GM11168 (cell line): ENCODE data around the gene MRPS6.

Source experiments
- in situ Hi-C: fragments of 300-500 bp; cut with MboI; formaldehyde crosslinking; loops from one replicate; pipeline ENCODE4 v1.12.0; 2022; ENCODE audit warnings: low sequenced_read_pairs; ENCODE audit not compliant: unreplicated experiment

MRPS6 gene

DNA sequence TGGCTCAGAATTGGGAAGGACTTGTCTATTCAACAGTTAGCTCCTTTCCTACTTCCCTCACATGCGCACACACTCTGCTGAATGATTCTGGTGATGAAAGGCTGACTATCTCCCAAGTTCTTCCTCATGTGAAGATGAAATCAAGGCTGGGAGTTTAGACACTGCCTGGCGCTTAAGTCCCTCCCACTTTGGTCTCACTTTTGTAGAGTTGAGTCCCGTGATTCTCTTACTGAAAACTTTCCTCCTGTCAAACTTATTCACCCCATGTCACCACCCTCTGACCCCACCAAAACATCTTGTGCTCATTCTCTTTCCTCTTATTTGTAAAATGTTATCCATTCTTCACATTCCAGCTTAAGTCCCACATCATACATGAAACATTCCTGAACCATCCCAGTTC lies 8.4 kb upstream of the MRPS6 start:
- in situ Hi-C loops, result no loop called here

- in situ Hi-C loops, result no loop called here
Observed at GRCh38 chr21:34071683-34072082, 1.7 kb upstream of the MRPS6 start.

GRCh38 chr21:34072145-34073031 lies 990 bp upstream of the MRPS6 start:
- in situ Hi-C loops, result no loop called here

GRCh38 chr21:34073749-34074282 lies 438 bp downstream of the MRPS6 start:
- in situ Hi-C loops, result no loop called here

GRCh38 chr21:34074283-34075090 lies 1.1 kb downstream of the MRPS6 start:
- in situ Hi-C loops, result no loop called here

DNA sequence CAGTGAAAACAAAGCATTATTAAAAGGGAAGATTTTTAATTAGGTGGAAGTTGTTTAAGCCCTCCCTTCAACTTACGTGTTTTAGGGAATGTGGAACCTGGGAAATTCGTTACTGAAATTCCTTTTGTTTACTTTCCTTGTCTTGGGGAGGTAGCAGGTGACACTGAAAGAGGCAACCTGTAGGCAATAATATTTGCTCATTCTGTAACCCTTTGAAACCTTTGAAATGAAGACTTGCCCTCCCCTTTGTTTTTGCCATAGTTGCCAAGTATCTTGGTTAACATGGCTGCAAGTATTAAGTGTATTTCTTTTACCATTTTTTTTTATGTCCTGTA lies 1.7 kb downstream of the MRPS6 start:
- in situ Hi-C loops, result no loop called here

- in situ Hi-C loops, result no loop called here
Observed at GRCh38 chr21:34075760-34076660, 2.6 kb downstream of the MRPS6 start.

- in situ Hi-C loops, result no loop called here
Observed at GRCh38 chr21:34076835-34077234, 3.5 kb downstream of the MRPS6 start.

- in situ Hi-C loops, result no loop called here
Observed at GRCh38 chr21:34077888-34078287, 4.5 kb downstream of the MRPS6 start.

DNA sequence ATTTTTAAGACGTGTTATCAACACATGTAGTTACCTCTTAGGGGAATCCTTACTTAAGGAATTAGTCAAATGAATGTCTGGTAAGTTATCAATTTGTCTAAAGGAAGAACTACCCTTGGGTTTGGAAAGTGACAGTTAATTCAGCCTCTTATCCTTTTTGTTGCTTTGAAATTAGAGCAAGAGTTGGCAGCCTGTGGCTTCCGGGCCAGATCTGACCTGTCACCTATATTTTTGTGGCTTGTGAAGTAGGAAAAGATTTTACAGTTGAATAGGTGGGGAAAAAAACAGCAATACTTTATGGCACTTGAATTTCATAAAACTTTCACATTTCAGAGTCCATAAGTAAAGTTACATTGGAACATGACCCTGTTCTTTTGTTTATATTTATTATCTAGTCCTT lies 5.5 kb downstream of the MRPS6 start:
- in situ Hi-C loops, result no loop called here

DNA sequence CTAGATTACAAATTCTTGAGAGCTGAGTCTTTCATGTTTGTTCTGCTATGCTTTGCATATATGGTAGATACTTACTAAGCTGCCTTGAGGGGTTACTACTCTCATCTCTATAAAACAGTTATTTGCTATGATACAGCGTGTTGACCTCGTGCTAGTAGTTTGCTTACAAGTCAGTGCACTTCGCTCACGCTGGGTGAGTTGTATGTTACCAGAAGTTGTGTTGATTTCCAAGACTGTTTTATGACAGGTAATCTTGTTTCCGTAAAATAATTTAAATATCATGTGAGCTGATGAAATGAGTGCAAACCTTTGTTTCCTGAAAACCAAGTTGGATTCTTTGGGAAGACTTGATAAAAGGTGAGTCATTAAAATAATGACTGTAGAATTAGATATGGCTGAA lies 7.3 kb downstream of the MRPS6 start:
- in situ Hi-C loops, result no loop called here

DNA sequence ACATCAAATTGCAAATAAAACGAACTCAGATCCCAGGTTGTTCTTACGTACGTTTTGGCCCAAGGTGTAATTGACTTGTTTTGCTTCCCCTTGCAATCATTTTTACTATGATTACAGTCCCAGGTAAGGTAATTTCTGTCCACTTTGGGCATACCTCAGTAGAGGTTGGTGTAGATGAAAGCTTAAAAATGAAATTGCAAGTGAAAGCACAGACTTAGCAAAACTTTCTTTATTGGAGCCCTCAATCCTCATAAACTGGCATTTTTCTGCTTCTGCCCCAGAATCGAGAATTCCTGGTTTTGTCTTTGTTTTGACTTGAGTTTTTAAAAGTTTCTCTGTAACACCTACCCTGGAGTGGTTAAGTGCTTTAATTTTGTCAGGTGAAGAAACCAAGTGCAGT lies 9.4 kb downstream of the MRPS6 start:
- in situ Hi-C loops, result no loop called here

DNA sequence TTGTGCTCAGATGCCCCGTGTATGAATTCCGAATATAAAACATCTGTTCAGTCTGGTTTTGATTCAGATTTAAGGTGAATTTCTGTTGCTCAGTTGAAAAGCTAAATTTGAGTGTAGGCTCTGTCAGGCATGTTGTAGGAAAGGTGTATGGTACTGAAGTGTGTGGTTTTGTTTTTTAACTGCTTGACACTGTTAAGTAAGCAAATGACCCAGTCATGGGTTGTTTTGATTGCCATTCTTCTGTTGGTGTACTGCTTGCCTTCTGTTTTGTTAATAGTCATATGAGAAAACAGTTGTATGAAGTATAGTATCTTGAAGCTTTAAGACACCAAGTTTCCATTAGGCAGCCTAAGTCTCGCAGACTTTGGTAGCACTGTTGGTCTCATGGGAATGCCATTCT lies 10.0 kb downstream of the MRPS6 start:
- in situ Hi-C loops, result no loop called here

DNA sequence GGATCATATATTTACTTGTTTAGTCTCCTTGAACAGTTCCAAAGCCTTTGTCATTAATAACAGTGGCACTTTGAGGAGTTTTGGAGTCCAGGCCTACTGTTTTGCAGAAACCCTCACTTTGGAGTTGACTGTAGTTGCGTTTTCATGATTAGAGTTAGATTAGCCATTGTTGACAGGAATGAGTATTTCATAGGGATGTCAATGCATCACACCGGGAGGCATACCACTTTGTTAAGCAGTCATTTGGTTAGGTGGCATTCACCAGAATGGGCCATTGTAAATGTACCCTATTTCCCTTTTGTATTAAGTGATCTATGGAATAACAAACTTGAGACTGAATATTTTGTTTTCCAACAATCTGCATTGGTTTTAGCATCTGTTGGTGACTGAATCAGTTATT lies 11.8 kb downstream of the MRPS6 start:
- in situ Hi-C loops, result no loop called here

GRCh38 chr21:34086887-34087306 lies 13.5 kb downstream of the MRPS6 start:
- in situ Hi-C loops, result no loop called here

DNA sequence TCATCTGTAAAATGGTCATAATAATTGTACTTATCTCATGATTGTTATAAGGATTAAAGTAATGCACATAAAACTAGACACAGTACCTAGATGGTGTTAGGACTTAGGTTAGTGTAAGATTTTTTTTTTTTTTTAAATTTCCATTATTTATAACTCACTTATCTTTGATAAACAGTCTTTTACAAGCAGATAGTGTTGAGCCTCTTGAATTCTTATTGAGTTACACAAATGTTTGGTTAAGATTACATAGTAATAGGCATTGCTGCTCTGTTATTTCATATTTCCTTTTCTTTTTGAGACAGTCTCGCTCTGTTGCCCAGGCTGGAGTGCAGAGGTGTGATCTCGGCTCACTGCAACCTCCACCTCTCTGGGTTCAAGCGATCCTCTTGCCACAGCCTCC lies 15.4 kb downstream of the MRPS6 start:
- in situ Hi-C loops, result no loop called here

DNA sequence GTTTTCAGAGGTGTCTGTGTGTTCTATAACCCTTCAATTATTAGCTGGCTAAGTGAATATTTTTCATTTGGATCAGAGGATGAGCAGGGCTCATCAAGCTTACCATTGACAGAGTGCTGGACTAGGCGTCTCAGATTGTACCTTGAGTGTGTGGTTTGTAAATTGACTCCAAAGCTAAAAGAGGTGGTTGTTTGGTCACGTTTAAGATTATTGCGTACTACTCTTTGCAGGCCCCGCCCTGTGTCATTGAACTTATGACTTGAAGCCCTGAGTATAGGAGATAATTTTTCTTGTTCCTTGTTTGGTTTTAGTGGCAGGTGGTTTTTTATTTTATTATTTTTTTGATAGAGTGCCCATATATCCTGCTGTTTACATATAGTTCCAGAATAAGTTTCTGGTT lies 17.7 kb downstream of the MRPS6 start:
- in situ Hi-C loops, result no loop called here

DNA sequence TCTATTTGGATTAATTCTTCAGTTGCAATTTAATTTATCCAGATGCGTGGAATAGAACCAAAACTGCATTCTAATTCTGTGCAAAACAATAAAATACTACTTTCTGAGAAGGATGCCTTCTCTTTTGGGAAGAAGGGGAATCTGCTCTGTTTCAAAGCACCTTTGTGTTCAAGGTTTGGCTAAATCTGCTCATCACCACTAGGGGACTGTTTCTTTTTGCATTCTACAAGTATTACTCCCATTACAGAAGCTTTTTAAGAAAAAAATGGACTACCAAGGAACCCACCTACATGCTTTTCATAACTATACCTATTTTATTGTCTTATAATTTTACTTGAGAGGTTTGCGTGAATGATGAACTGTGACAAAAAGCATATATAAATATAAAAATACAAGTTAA lies 18.2 kb downstream of the MRPS6 start:
- in situ Hi-C loops, result no loop called here

GRCh38 chr21:34092262-34092921 lies 19.0 kb downstream of the MRPS6 start:
- in situ Hi-C loops, result no loop called here

DNA sequence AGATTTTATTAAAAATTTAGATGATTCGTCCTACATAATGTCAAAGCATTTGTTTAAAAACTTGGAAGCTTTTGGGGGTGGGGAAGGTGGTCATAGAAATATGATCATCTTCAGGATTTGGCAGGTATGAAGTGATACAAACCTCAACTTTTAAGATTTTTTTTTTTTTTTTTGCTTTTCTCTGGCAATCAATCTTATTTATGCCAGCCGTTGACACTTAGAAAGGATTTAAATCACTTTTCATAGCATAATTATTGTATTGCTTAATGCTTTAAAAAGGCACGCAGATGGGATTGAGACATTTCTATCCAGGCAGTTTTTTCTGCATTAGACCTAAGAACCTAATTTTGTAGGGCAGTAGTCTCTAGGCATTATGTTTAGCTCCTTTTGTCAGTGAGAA lies 19.7 kb downstream of the MRPS6 start:
- in situ Hi-C loops, result no loop called here
